AML-193 (cell line): Measurements from ENCODE around the gene FOCAD.

Experiments used
- DNase-seq, 2 experiments: peaks; one replicate each; lab custom pipeline; 2025; lab: John Stamatoyannopoulos, UW

Gene FOCAD

GRCh38 chr9:21015129-21015815 lies 331.2 kb downstream of the FOCAD start:
- no peak for DNase-seq

- DNase-seq = no peak
Observed at GRCh38 chr9:21015995-21016394, 331.9 kb downstream of the FOCAD start.

GRCh38 chr9:21016701-21017491 lies 332.8 kb downstream of the FOCAD start:
- no peak for DNase-seq

- no peak for DNase-seq
Observed at GRCh38 chr9:21018177-21018576, 334.1 kb downstream of the FOCAD start.

GRCh38 chr9:21023861-21024260 lies 339.8 kb downstream of the FOCAD start:
- peak; percentile 52 to 57 for DNase-seq

GRCh38 chr9:21027295-21027694 lies 343.2 kb downstream of the FOCAD start:
- DNase-seq = no peak

GRCh38 chr9:21028466-21028865 lies 344.4 kb downstream of the FOCAD start:
- DNase-seq = no peak

GRCh38 chr9:21029661-21030060 lies 345.6 kb downstream of the FOCAD start:
- no peak for DNase-seq

- DNase-seq = peak; percentile 82 to 83
Observed at GRCh38 chr9:21030389-21031035, 346.5 kb downstream of the FOCAD start.

- peak; percentile 50 to 56 for DNase-seq
Observed at GRCh38 chr9:21031091-21031807, 347.2 kb downstream of the FOCAD start, which contains the start of gene HACD4. Gene HACD4, minus strand, starts transcription at chr9:21031640. Its CDS starts 50 bp downstream, at chr9:21031590.

GRCh38 chr9:21031808-21032183 lies 347.7 kb downstream of the FOCAD start:
- DNase-seq = no peak

GRCh38 chr9:21037278-21037677 lies 353.2 kb downstream of the FOCAD start:
- DNase-seq = no peak

GRCh38 chr9:21039302-21039701 lies 355.2 kb downstream of the FOCAD start:
- DNase-seq = no peak

GRCh38 chr9:21042466-21042865 lies 358.4 kb downstream of the FOCAD start:
- DNase-seq = no peak

- DNase-seq = no peak
Observed at GRCh38 chr9:21043841-21044240, 359.8 kb downstream of the FOCAD start.
